Measurements from ENCODE around the gene SEPTIN5.

The SEPTIN5 gene

DNA sequence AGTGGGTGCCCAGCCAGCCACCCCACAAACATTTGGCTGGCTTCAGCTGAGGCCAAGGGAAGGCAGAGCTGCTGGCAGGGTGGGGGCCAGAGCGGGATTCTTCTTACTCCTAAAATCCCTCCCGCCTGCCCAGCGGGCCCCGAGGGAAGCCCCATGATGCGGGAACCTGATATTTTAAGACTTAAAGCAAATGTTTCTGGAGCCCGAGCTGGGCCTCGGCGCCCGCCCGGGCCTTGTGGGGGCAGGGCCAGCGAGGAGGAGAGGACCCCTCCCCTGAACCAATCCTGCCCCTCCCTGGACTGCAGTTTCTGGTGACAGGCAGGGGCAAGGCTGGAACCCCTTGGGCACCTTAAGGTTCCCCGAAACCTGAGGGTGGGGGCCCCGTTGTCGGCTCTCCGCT is 26.3 kb downstream of the SEPTIN5 start:
- TF ChIP-seq, protein P1, sequence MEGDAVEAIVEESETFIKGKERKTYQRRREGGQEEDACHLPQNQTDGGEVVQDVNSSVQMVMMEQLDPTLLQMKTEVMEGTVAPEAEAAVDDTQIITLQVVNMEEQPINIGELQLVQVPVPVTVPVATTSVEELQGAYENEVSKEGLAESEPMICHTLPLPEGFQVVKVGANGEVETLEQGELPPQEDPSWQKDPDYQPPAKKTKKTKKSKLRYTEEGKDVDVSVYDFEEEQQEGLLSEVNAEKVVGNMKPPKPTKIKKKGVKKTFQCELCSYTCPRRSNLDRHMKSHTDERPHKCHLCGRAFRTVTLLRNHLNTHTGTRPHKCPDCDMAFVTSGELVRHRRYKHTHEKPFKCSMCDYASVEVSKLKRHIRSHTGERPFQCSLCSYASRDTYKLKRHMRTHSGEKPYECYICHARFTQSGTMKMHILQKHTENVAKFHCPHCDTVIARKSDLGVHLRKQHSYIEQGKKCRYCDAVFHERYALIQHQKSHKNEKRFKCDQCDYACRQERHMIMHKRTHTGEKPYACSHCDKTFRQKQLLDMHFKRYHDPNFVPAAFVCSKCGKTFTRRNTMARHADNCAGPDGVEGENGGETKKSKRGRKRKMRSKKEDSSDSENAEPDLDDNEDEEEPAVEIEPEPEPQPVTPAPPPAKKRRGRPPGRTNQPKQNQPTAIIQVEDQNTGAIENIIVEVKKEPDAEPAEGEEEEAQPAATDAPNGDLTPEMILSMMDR (IDR thresholded peaks at IDR 0.05; ENCODE audit: insufficient read depth, low read length, poor library complexity, severe bottlenecking) = no peak
- Histone ChIP-seq H3K9ac (ENCODE audit: low read length) (no peak overlapping the region), H3K4me3 (ENCODE audit: insufficient read depth, low read length, poor library complexity, severe bottlenecking) (no peak overlapping the region), H3F3A (ENCODE audit: insufficient read depth) (no peaks in the 10 kb centered on the region), H3K27me3 (ENCODE audit: low read length) (no peaks in the 10 kb centered on the region), H4K20me1 (ENCODE audit: low read depth, low read length) (no peaks in the 10 kb centered on the region), H3K79me2 (ENCODE audit: insufficient read depth, low read length) (no peaks in the 10 kb centered on the region), H3K36me3 (ENCODE audit: low read length) (no peaks in the 10 kb centered on the region), H3K9me2 (replicated peaks; ENCODE audit: insufficient read depth, low read length) (no peaks in the 10 kb centered on the region), H3K27ac (ENCODE audit: low read depth, low read length) (no peak overlapping the region), H3K9me3 (ENCODE audit: insufficient read depth, low read length) (no peaks in the 10 kb centered on the region), H2AFZ (ENCODE audit: low read depth, low read length, severe bottlenecking) (no peak overlapping the region), H3K4me2 (ENCODE audit: low read depth, low read length, poor library complexity, severe bottlenecking) (no peak overlapping the region)

DNA sequence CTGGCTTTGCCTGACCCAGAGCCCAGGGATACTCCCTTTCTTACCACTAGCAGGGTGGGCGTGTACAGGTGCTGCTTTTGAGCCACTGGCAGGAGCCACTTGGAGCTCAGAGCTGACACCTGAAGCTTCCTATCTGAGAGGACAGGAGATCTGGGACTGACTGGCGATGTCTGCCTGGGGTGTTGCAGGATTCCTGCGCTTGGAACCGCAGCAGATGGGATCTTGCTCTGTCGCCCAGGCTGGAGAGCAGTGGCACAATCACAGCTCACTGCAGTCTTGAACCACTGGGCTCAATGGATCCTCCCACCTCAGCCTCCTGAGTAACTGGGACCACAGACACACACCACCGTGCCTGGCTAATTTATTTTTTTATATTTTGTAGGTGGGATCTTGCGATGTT is 26.8 kb downstream of the SEPTIN5 start:
- Histone ChIP-seq H3K4me2 (ENCODE audit: low read depth, low read length, poor library complexity, severe bottlenecking) (no peak overlapping the region), H3F3A (ENCODE audit: insufficient read depth) (no peaks in the 10 kb centered on the region), H3K9me2 (replicated peaks; ENCODE audit: insufficient read depth, low read length) (no peaks in the 10 kb centered on the region), H3K36me3 (ENCODE audit: low read length) (no peaks in the 10 kb centered on the region), H3K4me3 (ENCODE audit: insufficient read depth, low read length, poor library complexity, severe bottlenecking) (no peak overlapping the region), H2AFZ (ENCODE audit: low read depth, low read length, severe bottlenecking) (no peak overlapping the region), H3K9me3 (ENCODE audit: insufficient read depth, low read length) (no peaks in the 10 kb centered on the region), H3K27ac (ENCODE audit: low read depth, low read length) (no peak overlapping the region), H3K27me3 (ENCODE audit: low read length) (no peaks in the 10 kb centered on the region), H4K20me1 (ENCODE audit: low read depth, low read length) (no peaks in the 10 kb centered on the region), H3K79me2 (ENCODE audit: insufficient read depth, low read length) (no peaks in the 10 kb centered on the region), H3K9ac (ENCODE audit: low read length) (no peak overlapping the region)
- no peak for TF ChIP-seq EZH2phosphoT487 (conservative IDR thresholded peaks at IDR 0.05; ENCODE audit: low read length)
- TF ChIP-seq, protein P1 (IDR thresholded peaks at IDR 0.05; ENCODE audit: insufficient read depth, low read length, poor library complexity, severe bottlenecking) = no peak

DNA sequence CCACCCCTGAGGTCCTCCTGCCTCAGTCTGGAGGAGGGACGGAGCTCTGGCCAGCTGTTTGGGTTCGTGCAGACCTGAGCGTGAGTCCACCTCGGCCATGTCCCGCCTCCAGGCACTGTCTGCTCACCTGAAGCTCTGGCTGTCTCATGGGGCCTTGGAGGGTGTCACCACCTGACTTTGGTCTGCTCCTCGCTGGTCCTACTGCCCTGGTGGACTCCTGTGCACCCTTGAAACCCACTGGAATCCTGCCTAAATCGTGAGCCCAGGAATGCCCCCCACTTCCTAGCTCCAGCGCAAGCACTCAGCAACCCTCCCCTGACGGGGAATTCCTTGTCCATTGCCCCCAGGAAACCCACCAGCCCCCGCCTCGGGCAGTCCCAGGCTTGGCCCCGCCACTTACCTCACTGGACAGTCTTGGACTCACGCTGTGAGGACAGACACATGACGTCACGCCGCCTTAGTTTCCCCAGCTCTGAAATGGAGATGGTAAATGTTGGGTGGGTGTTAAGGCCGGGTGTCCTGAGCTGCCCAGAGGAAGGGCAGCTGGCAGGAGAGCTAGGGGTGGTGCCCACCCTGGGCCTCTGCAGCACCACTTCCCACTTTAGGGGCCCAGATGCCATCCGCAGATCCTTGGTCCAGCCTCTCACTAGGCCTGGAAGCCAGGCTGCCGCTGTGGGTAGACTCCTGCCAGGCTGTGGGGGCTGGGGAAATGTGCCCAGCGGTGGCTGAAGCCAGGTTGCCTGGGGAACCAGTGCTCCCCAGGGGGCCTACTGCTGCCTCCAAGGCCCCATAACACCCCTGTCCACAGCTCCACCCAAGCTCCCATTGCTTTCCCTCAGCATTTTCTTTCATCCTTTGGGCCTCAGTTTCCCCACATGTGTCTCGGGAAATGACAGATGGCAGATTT is 28.1 kb downstream of the SEPTIN5 start:
- no peaks in the 10 kb centered on the region for H3K9me2 ChIP-seq (replicated peaks; ENCODE audit: insufficient read depth, low read length)
- no peak overlapping the region for H3K4me2 ChIP-seq (ENCODE audit: low read depth, low read length, poor library complexity, severe bottlenecking)
- no peak overlapping the region for H3K4me3 ChIP-seq (ENCODE audit: insufficient read depth, low read length, poor library complexity, severe bottlenecking)
- no peaks in the 10 kb centered on the region for H3K9me3 ChIP-seq (ENCODE audit: insufficient read depth, low read length)
- no peak overlapping the region for H3K27ac ChIP-seq (ENCODE audit: low read depth, low read length)
- H3F3A ChIP-seq (ENCODE audit: insufficient read depth) = no peaks in the 10 kb centered on the region
- TF ChIP-seq, protein P1 (IDR thresholded peaks at IDR 0.05; ENCODE audit: insufficient read depth, low read length, poor library complexity, severe bottlenecking) = no peak
- no peak for TF ChIP-seq EZH2phosphoT487 (conservative IDR thresholded peaks at IDR 0.05; ENCODE audit: low read length)
- H2AFZ ChIP-seq (ENCODE audit: low read depth, low read length, severe bottlenecking) = no peak overlapping the region
- no peaks in the 10 kb centered on the region for H3K79me2 ChIP-seq (ENCODE audit: insufficient read depth, low read length)
- H3K9ac ChIP-seq (ENCODE audit: low read length) = no peak overlapping the region
- H3K36me3 ChIP-seq (ENCODE audit: low read length) = no peaks in the 10 kb centered on the region
- no peaks in the 10 kb centered on the region for H4K20me1 ChIP-seq (ENCODE audit: low read depth, low read length)
- no peaks in the 10 kb centered on the region for H3K27me3 ChIP-seq (ENCODE audit: low read length)

All from SU-DHL-6 (cell line).